ENCODE data around the gene APBA2.
"Not testable (repeated sequence)": the region's sequence is repeated elsewhere in the genome, so short reads cannot be mapped to it uniquely, and the experiment has no call there.

APBA2 gene

DNA sequence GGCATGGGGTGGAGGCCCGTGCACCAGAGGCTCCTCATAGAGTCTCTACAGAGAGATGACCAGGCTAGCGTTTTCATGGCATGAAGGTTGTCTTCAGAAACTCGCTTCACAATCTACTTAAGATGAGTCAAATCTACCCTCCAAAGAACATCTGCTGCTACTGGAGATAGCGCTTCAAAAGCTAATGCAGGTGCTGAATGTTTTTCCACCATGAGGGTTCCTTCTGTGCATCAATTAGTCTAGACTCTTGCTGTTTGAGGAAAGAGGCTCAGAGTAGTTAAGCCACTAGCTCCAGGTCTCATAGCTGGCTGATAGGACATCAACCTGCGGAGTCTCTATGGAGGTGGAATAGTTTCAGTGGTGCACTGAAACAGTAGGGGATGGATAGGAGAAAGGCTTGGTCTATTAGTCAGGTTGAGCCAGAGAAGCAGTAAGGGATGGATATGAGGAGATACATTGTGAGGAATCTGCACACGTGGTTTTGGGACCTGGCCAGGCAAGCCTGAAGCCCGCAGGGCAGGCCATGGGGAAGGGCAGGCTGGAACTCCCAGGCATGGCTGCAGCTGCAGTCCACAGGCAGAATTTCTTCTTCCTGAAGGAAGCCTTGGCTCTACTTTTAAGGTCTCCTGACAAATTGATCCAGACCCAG is 117.5 kb downstream of the APBA2 start:
- DNase-seq (ENCODE audit: low read depth) = no peak

DNA sequence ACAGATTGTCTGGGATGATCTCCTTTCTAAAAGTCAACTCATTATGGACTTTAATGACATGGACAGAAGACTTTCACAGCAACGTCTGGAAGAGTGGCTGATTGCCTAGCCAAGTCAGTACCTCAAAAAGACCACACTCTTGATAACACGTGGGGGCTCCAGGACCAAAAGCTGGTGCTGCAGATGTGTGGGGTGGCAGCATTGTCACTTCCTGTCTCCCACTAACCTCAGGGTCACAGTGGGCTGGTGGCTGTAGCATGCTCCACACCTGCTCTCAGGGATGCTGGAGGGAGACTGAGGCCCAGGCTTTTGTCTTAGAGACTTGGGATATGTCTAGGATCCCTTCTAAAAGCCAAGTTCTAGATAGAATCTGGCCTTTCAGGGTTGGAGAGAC is 118.1 kb downstream of the APBA2 start:
- DNase-seq (ENCODE audit: low read depth) = no peak

DNA sequence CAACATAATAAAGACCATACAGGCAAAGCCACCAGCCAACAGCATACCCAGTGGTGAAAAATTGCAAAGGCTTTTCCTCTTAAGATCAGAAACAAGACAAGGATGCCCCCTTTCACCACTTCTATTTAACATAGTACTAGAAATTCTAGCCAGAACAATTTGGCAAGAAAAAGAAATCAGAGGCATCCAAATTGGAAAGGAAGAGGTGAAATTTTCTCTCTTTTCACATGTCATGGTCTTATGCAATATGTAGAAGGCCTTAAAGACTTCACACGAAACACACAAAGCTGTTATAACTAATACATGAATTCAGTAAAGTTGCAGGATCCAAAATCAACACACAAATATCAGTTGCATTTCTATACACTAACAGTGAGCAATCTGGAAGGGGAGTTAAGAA is 120.2 kb downstream of the APBA2 start:
- DNase-seq (ENCODE audit: low read depth) = no peak

DNA sequence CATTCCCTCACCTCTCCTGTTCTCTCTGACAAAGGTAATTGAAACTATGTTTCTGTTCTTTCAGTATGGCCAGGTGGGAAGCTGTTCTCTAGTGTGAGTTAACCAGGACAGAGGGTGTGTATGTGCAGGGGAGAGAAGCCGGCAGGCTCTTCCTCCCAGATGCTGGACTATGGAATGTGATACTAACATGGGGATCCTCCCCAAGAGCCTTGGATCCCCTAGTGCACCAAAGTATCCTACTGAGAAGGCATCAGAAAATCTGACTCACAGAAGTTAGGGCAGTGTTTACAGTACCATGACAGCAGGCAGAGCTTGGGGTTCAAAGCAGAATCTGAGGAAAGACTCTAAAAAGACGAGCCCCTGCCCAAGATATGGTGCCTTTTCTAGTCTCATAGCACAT is 123.1 kb downstream of the APBA2 start:
- DNase-seq (ENCODE audit: low read depth) = no peak

DNA sequence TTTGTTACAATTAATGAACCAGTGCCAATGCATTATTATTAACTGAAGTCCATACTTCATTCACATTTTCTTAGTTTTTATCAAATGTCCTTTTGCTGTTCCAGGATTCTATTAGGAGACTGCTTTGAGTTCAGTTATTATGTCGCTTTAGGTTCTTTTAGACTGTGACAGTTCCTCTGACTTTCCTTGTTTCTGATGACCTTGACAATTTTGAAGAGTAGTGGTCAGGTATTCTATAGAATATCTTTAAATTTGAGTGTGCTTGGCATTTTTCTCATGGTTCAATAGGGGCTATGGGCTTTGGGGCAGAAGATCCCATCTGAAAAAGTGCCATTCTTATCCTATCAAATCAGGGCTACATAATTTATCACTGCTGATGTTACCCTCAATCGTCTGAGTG is 126.3 kb downstream of the APBA2 start:
- no peak for DNase-seq (ENCODE audit: low read depth)

DNA sequence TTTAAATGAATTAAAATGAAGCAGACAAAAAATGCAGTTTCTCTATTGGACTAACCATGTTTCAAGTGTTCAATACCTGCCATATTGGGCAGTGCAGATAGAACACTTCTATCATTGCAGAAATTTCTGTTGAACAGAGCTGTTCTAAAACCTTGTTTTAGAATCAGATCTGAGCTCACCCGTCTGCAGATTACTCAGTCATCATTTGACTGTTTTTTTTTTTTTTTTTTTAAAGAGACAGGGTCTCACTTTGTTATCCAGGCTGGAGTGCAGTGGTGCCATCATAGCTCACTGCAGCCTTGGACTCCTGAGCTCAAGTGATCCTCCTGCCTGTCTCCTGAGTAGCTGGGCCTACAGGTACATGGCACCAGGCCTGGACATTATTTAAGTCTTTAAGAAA is 128.7 kb downstream of the APBA2 start:
- no peak for DNase-seq (ENCODE audit: low read depth)

DNA sequence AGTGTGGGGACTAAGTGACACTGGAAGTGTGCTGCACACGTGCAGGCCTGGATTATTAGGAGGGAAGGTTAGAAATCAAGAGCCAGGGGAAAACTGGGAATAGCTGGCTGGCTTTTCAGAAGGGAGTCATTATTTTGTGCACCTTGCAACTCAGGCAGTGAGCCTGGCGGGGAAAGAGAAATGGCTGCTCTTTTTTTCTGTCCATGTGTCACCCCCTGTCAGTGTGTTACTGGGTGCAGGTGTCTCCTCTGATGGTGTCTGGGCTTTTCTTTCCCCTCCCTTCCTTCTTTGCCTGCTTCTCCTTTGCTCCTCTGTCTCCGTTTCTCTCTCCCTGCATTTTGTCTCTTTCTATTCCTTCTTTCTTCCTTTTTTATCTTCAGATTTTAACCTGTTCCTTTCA is 130.7 kb downstream of the APBA2 start:
- DNase-seq (ENCODE audit: low read depth) = no peak

DNA sequence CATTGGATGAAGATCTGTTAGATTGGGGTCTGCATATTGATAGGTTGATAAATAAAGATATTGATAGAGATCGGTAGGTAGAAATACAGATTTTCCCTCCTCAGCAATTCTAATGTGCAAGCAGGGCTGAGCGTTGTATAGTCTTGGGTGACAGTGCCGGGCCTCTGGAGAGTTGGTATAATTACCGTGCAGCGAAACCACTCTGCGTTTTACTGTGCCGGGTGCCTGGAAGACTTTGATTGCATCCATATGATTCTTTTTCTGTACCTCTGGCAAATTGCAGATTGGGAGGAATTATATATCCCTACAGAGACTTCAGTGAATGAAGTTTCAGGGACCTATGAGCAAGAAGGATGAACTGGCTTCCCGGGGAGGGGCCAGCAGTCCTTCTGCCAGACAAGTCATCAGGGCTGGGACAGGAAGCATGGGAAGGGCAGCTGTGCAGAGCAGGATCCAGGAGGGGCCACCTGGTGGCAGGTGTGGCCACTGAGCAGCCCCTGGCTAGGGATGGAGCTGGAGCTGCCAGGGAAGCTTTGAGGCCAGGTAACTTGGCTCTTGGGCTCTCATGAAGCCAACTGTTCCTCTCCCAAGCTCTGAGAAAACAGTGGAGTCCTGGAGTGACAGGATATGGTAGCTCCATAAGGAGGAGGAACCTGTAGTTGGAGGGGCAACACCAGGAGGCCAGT is 132.5 kb downstream of the APBA2 start:
- no peak for DNase-seq (ENCODE audit: low read depth)

DNA sequence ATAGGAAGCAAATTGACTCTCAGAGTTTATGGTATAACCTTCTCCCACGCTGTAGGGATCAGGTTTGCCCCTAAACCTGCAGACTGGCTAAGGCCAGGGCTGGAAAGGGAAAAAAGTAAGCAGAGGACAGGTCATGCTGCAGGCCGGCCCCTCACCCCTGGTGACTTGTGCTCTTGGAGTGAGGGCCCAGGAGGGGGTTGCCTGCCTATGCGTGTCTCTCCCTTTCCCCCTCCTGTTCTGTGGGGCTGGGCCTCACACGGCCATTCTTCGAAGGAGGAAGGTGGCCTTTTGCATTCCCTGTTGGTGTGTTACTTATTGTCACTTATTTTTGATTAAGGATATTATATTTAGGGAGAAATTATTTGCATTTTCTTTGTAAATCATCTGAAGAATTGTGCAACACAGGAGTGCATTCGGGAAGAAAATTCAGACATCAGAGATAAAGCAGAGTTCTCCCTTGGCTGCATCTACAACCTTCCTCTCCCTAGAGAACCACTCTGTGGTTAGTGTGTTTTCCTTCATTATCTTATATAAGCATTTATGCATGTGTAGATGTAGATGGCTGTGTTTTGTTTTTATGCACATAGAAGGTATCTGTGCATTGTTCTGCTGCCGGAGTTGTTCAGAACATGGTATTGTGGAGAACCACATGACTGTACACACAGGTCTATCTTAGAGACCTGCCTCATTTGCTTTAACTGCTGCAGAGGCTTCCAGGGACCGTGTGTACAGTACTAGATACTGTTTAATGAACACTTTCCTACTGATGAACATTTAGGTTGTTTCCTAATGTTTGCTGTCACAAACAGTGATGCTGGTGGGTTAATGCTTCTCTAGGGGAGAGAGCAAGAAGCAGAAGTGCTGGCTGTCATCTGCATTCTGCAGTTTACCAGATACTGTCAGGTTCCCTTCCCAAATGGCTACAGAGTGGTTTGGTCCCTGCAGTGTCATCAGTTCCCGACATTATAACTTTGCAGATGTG is 133.5 kb downstream of the APBA2 start:
- no peak for DNase-seq (ENCODE audit: low read depth)

DNA sequence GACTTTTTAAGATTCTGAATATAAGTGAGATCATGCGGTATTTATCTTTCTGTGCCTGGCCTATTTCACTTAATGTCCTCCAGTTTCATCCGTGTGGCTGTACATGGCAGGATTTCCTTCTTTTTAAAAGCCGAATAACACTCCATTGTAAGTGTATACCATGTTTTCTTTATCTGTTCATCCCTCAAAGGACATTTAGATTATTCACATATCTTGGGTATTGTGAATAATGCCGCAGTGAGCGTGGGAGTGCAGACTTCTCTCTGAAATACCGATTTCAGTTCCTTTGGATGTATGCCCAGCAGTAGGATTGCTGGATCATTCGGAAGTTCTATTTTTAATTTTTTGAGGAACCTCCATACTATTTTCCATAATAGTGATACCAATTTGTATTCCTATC is 136.1 kb downstream of the APBA2 start:
- no peak for DNase-seq (ENCODE audit: low read depth)

DNA sequence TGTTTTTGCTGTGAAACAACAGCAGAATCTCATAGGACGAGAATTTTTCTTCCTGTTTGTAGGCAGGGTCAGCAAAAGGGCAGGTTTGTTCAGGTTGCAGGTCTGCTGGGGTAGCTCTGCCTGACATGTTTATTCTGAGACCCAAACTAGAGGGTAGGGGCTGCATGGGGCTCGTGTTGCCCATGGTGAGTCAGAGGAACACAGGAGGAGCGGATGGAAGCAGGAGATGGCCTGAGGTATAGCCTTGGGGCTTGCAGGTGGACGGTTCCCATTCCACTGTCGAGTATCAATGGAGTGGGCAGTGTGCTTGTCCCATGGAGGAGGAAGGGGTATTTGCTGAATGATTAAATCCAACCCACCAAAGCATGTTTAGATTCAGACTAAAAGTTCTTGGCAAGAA is 138.9 kb downstream of the APBA2 start:
- no peak for DNase-seq (ENCODE audit: low read depth)

DNA sequence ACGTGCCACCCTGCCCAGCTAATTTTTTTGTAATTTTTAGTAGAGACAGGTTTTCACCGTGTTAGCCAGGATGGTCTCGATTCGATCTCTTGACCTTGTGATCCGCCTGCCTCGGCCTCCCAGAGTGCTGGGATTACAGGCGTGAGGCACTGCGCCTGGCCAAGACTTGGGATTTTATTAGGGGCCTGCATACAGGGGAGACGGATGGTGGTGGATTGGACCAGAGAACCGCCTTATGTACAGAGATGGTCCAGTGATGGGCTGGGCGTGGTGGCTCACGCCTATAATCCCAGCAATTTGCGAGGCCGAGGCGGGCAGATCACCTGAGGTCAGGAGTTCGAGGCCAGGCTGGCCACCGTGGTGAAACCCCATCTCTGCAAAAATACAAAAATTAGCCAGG is 139.6 kb downstream of the APBA2 start:
- DNase-seq (ENCODE audit: low read depth) = not testable (repeated sequence)

DNA sequence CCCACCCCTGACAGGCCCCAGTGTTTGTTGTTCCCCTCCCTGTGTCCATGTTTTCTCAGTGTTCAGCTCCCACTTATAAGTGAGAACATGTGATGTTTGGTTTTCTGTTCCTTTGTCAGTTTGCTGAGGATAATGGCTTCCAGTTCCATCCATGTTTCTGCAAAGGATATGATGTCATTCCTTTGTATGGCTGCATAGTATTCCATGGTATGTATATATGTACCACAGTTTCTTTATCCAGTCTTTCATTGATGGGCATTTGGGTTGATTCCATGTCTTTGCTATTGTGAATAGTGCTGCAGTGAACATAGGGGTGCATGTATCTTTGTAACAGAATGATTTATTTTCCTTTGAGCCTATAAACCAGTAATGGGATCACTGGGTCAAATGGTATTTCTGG is 142.4 kb downstream of the APBA2 start:
- DNase-seq (ENCODE audit: low read depth) = not testable (repeated sequence)

DNA sequence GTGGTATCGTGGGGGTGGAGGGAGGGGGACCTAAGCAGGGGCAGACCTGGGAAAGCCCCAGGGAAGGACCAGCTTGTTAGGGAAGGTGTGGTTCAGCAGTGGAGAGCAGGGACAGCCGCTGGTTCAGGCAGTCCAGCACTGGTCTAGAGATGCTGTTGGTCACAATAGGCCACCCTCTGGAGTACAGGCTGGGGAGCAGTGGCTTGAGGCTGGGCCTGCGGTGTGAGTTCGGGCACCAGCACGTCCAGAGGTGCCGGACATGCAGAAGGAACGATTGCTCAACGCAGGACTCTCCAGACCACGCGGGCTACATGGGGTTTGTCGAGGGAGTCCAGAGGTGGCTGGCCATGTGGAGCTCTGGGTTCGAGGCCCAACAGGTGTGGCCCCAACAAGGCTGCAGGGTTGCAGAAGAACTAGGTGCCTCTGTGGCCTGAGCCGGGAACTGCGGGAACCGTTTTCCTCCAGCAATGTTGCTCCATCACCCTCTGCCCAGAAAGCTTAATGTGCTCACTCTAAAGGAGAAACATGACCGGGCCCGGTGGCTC is 143.9 kb downstream of the APBA2 start:
- no peak for DNase-seq (ENCODE audit: low read depth)

DNA sequence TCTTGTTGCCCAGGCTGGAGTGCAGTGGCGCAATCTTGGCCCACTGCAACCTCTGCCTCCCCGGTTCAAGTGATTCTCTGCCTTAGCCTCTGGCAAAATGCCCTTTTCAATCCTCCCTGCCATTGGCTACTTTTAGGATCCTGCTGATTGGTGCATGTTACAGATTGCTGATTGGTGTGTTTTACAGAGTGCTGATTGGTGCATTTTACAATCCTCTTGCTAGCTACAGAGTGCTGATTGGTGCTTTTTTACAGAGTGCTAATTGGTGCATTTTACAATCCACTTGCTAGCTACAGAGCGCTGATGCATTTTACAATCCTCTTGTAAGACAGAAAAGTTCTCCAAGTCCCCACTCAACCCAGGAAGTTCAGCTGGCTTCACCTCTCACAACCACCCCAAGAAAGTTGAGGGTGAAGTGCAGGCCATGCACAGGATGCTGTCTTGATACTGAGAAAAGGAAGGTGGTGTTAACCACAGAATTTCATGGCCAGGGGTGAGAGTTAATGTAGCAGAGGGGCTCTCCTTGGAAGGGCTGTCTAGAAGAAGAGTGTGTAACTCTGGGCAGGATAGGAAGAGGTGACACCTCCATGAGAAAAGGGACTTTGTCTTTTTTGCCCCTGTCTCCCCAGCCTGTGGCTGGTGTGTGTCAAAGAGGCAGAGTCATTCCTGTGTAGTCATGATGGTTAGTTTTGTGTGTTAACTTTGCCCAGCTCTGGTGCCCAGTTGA is 145.9 kb downstream of the APBA2 start:
- DNase-seq (ENCODE audit: low read depth) = no peak

DNA sequence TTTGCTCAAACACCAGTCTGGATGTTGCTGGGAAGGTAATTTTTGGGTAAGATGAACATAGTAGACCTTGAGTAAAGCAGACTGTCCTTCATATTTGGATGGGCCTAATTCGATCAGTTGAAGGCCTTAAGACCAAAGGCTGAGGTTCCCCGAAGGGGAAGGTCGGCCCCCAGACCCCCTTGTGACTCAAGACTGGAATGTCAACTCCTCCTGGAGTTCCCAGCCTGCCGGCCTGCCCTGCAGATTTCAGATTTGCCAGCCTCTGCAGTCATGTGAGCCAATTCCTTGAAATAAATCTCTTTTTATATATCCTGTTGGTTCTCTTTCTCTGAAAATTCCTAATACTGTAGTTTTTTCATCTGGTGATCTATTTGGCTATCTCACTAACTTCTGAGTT is 146.5 kb downstream of the APBA2 start:
- no peak for DNase-seq (ENCODE audit: low read depth)

DNA sequence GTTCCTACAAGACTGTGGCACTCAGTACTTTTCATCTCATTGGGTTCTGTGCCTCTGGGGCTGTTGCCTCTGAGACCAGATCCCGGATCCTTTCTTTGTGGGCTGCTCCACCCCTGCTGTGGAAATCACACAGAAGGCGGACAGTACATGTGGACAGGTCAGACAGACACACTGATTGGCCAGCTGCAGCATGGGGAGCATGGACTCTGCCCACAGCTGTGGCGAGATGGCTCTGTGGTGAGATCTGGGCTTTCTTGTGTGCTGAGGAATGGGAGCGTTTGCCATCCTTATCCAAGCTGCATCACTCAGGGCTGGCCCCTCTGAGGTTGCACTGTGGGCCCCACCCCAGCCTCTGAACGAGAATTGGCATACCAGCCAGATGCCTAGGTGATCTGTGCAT is 147.0 kb downstream of the APBA2 start:
- DNase-seq (ENCODE audit: low read depth) = no peak

DNA sequence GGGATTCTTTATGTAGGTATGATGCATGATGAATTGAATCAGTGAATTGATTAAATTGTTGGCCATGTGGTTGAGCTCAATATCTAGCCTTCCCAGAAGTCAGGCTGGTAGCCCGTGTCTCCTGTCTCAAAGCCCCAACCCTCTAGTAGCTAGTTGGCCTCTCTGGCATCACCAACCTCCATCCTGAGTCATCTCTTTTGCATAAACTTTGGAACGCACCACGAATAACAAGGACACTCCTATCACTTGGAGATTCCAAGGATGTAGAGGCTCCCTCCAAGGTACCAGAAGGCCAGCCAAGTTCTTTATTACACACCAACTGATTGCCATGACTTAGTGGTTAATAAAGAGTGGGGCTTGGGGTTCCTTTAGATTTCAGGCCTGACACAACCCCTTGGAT is 148.4 kb downstream of the APBA2 start:
- DNase-seq (ENCODE audit: low read depth) = no peak

DNA sequence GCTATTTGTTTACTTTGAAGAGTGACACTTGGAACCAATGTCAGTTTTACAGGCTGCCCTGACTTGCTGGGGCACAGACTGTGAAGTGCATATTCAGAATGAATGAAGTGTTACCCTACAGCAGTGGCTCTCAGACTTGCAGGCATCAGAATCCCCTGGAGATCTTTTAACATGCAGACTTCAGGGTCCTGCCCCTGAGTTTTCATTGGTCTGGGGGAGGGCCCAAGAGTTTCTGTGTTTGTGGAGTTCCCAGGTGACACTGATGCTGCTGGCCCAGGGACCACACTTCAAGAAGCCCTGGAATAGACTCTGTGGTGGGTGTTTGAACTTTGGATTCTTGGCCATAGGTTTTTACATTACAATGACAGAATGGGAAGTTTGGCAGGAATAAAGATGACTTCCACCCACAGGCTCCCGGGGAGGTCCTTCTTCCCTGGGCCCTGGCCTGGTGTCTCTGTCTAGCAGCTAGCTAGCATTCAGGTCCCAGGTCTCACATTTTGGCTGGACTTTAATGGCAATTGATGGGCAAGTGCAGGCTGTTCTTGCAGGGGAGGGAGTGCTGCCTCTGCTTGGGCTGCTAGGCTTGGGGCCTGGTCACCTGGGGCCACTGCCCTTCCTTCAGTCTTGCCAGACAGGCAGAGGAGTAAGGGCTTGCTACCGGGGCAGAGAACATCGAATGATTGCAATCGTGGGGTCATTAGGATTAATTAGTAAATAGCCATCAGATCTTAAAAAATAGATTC is 149.0 kb downstream of the APBA2 start:
- DNase-seq (ENCODE audit: low read depth) = no peak

DNA sequence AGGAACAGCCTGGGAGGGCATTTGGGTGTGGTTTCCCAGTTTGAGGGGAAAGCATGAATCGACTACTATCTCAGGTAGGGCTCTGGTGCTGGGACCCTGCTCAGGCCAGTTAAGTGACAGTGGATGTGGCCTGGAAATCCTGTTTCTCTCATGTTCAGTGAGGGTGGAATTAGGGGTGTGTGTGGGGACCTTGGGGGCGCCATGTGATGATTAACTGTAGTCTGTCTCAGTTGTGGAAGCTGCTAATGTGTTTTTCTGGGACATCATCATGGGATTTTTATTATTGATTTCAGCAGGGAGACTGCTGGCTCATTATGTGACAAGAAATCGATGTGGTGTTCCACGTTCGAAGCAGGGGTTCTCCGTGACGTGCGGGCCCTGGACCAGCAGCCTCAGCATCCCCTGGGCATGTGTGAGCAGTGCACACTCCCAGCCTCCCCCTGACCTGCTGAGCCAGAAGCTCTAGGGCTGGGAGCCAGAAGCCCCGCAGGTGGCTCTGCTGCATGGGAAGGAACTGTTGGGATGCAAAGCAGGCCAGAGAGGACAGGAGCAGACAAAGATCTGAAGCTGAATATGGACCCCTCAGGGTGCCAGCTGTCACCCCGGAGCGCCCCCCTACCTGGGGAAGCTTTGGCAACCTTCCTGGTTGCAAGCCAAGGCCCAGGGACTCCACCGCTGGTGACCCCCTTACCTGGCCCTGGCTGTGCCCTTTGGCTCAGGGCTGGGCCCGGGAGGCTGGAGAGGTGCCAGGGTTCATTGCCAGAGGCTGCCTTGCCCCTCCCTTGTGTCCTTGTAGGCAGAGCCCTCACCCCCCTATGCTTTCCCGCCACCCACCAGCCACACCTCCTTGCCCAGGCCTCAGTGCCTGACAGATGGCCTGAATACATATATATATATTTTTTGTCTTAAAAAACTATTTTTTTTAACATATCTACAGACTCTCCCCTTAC is 149.8 kb downstream of the APBA2 start:
- DNase-seq (ENCODE audit: low read depth) = no peak
